ENCODE measurements around the gene C12orf76.

DNA sequence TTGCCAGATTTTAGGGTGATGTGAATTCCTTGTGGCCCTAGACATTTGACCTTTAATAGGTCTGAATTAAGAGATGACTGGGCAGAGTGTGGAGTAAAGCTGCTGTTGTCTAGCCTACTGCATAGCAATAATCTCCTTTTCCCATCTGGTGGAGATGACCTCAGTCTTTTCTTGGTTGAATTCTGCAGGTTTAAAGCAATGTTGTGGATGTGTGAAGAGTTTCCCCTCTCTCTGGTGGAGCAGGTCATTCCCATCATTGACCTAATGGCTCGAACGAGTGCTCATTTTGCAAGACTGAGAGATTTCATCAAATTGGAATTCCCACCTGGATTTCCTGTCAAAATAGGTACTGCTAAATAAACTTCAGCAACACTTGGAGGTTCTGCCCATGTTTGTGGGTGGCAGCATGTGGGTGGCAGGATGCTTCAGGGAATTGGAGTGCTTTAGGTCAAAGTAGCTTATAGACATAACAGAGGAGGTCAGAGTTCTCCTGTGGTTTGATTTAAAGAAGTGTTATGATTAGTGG is 19.0 kb downstream of the C12orf76 start:
- TF ChIP-seq HOXA5 (CRISPR knock-in tag; IDR thresholded peaks at IDR 0.05) (no peak), CHD2 (IDR thresholded peaks at IDR 0.05; ENCODE audit: low read depth, low read length) (no peak), EZH2 (conservative IDR thresholded peaks at IDR 0.05; ENCODE audit: low read depth, low read length) (no peak), PLRG1 (conservative IDR thresholded peaks at IDR 0.05) (no peak), ZNF354B (CRISPR knock-in tag; IDR thresholded peaks at IDR 0.05) (no peak), PRPF4 (IDR thresholded peaks at IDR 0.05; ENCODE audit: low read depth, low read length, poor library complexity, severe bottlenecking) (no peak), ZNF441 (CRISPR knock-in tag; IDR thresholded peaks at IDR 0.05; ENCODE audit: borderline replicate concordance) (no peak), HMG20A (CRISPR knock-in tag; IDR thresholded peaks at IDR 0.05; ENCODE audit: borderline replicate concordance) (no peak), MAF1 (CRISPR knock-in tag; IDR thresholded peaks at IDR 0.05; ENCODE audit: borderline replicate concordance) (no peak)

Data from HepG2 (cell line).